K562 (cell line): ENCODE data around the gene ORAI2. TPM values are rescaled to one million over a fixed set of nuclear protein-coding genes. Genes with fewer than 3 reads are reported as not detected.

Source experiments
- CC2D1A ChIP-seq: fragments of 450-650 bp; IDR thresholded peaks from 2 replicates; pipeline ENCODE4 v1.6.1; 2017; ENCODE audit warnings: mild to moderate bottlenecking
- CEBPG ChIP-seq, 3 experiments: fragments of 200-800 bp in 1 of 3; sonication (Bioruptor generic) in 1 of 3; sonication (generic) in 1 of 3; formaldehyde crosslinking in 1 of 3; IDR thresholded peaks in 2 of 3; conservative IDR thresholded peaks in 1 of 3; 2 replicates each; pipeline versions ENCODE4 v1.6.1 to v1.8.0; 2016 to 2022; ENCODE audit warnings: missing compliant biosample characterization in 2 of 3, missing genetic modification characterization in 2 of 3, mild to moderate bottlenecking in 1 of 3, missing genetic modification reagents in 1 of 3
- CTBP1 ChIP-seq: fragments of 450-650 bp; IDR thresholded peaks from 2 replicates; pipeline ENCODE4 v1.6.1; 2016; ENCODE audit warnings: borderline replicate concordance
- GATAD2A ChIP-seq: fragments of 450-650 bp; IDR thresholded peaks from 2 replicates; pipeline ENCODE4 v1.6.1; 2017
- HCFC1 ChIP-seq: IDR thresholded peaks from 2 replicates; pipeline ENCODE4 v1.6.1; 2012; ENCODE audit warnings: low read depth, low read length, improper control_type of control experiment
- KAT7 ChIP-seq: sonication (generic); formaldehyde crosslinking; IDR thresholded peaks from 2 replicates; pipeline ENCODE4 v1.8.0; 2022; ENCODE audit warnings: missing genetic modification reagents, mild to moderate bottlenecking, borderline replicate concordance
- MEF2A ChIP-seq: IDR thresholded peaks from 2 replicates; pipeline ENCODE4 v1.6.1; 2011; ENCODE audit warnings: low read depth, mild to moderate bottlenecking, low read length, moderate library complexity; ENCODE audit not compliant: control insufficient read depth
- NRF1 ChIP-seq, 2 experiments: fragments of 450-650 bp; IDR thresholded peaks in 1 of 2; conservative IDR thresholded peaks in 1 of 2; 2 replicates each; pipeline ENCODE4 v1.6.1; 2014; ENCODE audit warnings: mild to moderate bottlenecking in 2 of 2
- RAD21 ChIP-seq, 2 experiments: fragments of 250-450 bp in 1 of 2; fragments of 450-650 bp in 1 of 2; sonication (Bioruptor Pico) in 1 of 2; formaldehyde crosslinking in 1 of 2; IDR thresholded peaks in 1 of 2; conservative IDR thresholded peaks in 1 of 2; 2 replicates each; pipeline versions ENCODE4 v1.4.0 to v1.8.0; 2020 to 2022; ENCODE audit warnings: mild to moderate bottlenecking in 2 of 2, moderate library complexity in 1 of 2
- RB1 ChIP-seq: fragments of 450-650 bp; IDR thresholded peaks from 2 replicates; pipeline ENCODE4 v1.6.1; 2017; ENCODE audit warnings: low read depth, mild to moderate bottlenecking
- RBM25 ChIP-seq: fragments of 200-400 bp; formaldehyde crosslinking; IDR thresholded peaks from 2 replicates; pipeline ENCODE4 v1.6.1; 2018; ENCODE audit warnings: low read length, low read depth, moderate library complexity; ENCODE audit not compliant: severe bottlenecking
- SIRT6 ChIP-seq: IDR thresholded peaks from one replicate; pipeline ENCODE4 v1.6.1; 2012; ENCODE audit warnings: low read depth, mild to moderate bottlenecking, control low read depth, inconsistent platforms, low read length, moderate library complexity
- SP1 ChIP-seq: sonication (generic); formaldehyde crosslinking; IDR thresholded peaks from 2 replicates; pipeline ENCODE4 v1.8.1; 2022; ENCODE audit warnings: mild to moderate bottlenecking, missing genetic modification reagents
- SPI1 ChIP-seq: IDR thresholded peaks from 2 replicates; pipeline ENCODE4 v1.6.1; 2011; ENCODE audit warnings: low read depth, low read length, control low read depth, borderline replicate concordance
- TBP ChIP-seq: optimal IDR thresholded peaks from 2 replicates; pipeline ENCODE3; 2011; ENCODE audit warnings: low read depth, low read length, improper control_type of control experiment
- XRCC5 ChIP-seq: fragments of 200-400 bp; formaldehyde crosslinking; IDR thresholded peaks from 2 replicates; pipeline ENCODE4 v1.6.1; 2017; ENCODE audit warnings: low read depth, mild to moderate bottlenecking, low read length
- ZNF212 ChIP-seq: fragments of 450-650 bp; formaldehyde crosslinking; IDR thresholded peaks from 2 replicates; pipeline ENCODE4 v1.4.0; 2020; ENCODE audit warnings: mild to moderate bottlenecking
- ZNF41 ChIP-seq: fragments of 250-450 bp; sonication (Bioruptor Pico); conservative IDR thresholded peaks from 2 replicates; pipeline ENCODE4 v1.4.0; 2020; ENCODE audit warnings: mild to moderate bottlenecking
- ZNF431 ChIP-seq: sonication (generic); formaldehyde crosslinking; IDR thresholded peaks from 2 replicates; pipeline ENCODE4 v1.8.0; 2022; ENCODE audit warnings: mild to moderate bottlenecking, missing genetic modification reagents
- ZNF436 ChIP-seq: fragments of 250-450, 450-650 bp; sonication (Bioruptor Pico); formaldehyde crosslinking; IDR thresholded peaks from 2 replicates; pipeline ENCODE4 v1.7.0; 2020; ENCODE audit warnings: mild to moderate bottlenecking
- ZNF785 ChIP-seq: fragments of 250-450 bp; sonication (Bioruptor Pico); IDR thresholded peaks from 2 replicates; pipeline ENCODE4 v1.4.0; 2020; ENCODE audit warnings: mild to moderate bottlenecking
- ZNF830 ChIP-seq: fragments of 250-450 bp; sonication (Bioruptor Pico); IDR thresholded peaks from 2 replicates; pipeline ENCODE4 v1.5.0; 2021; ENCODE audit warnings: mild to moderate bottlenecking
- polyA plus RNA-seq, 8 experiments: library from polyadenylated mRNA; depleted of rRNA in 4 of 8; stranded (reverse) in 5 of 8; unstranded in 3 of 8; fragments of >200 nt; fragmentation: Nextera tagmentation in 2 of 8; fragmentation: Illumina TruSeq in 1 of 8; extraction: Ambion mirVana in 2 of 8; extraction: Trizol in 1 of 8; gene quantifications; 2 replicates each; pipeline versions ENCODE4 v1.2.1 to v1.2.3, GENCODE V29; 2011 to 2014; ENCODE audit warnings: inconsistent platforms in 1 of 8, missing spikeins in 1 of 8
- total RNA-seq, 7 experiments: library from RNA; depleted of rRNA in 6 of 7; stranded (reverse); fragments of >200 nt in 6 of 7; fragmentation: Illumina TruSeq in 2 of 7; extraction: Trizol in 2 of 7; gene quantifications; 2 replicates each; pipeline versions ENCODE4 v1.2.1 to v1.2.3, GENCODE V29; 2011 to 2021; ENCODE audit warnings: low replicate concordance in 1 of 7
- TF ChIP-seq, protein P1 (sequence below): fragments of 450-650 bp; formaldehyde crosslinking; IDR thresholded peaks from 2 replicates; pipeline ENCODE4 v1.4.0; 2020; ENCODE audit warnings: mild to moderate bottlenecking, moderate library complexity
- TF ChIP-seq, protein P2 (sequence below), 3 experiments: IDR thresholded peaks in 2 of 3; conservative IDR thresholded peaks in 1 of 3; 2 replicates each; pipeline ENCODE4 v1.5.1; 2011 to 2012; ENCODE audit warnings: low read length in 3 of 3, mild to moderate bottlenecking in 3 of 3, control low read depth in 2 of 3, improper control_type of control experiment in 1 of 3, inconsistent platforms in 1 of 3, low read depth in 1 of 3, mixed read lengths in 1 of 3, moderate library complexity in 1 of 3; ENCODE audit not compliant: insufficient read depth in 2 of 3
- TF ChIP-seq, protein P3 (sequence below): fragments of 250-450 bp; sonication (Bioruptor Pico); IDR thresholded peaks from 2 replicates; pipeline ENCODE4 v1.5.0; 2021

ORAI2 gene
- total and polyA plus RNA-seq, 9 of the 15 experiments (the other 6 are each of a cell fraction or from before 2014, with no cell fraction given), result 1.1 to 27.7 (median 9.2) TPM

DNA sequence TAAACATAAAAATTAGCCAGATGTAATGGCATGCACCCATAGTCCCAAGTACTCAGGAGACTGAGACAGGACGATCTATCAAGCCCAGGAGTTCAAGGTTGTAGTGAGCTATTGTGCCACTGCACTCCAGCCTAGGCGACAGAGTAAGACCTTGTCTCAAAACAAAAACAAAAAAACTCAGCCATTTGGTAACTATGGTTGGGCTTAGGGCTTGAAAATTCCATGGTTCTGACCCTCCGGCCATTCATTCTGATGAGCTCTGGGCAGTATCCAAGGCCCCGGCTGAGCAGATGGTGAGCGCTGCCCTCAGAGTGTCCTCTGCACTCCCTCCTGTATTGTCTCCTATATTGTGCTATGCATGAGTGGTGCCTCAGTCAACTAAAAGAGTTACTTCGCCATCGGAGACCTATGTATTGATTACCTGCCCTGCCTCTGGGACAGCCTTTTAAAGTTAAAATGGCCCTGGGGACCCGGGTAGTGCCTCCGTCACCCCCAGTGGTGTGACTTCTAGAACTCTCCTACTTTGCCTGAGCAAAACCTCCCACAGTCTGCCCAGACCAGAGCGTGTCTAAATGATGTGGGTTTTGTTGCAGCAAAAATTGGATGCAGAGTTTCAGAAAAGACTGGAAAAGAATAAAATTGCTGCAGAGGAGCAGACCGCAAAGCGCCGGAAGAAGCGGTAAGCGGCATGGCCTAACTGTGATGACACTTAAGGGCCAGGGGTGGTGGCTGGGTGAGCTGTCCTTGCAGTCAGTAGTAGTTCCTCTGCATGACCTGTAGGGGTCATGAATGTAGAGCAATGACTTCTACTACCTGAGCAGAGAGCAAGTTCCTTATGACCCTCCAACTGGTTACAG, 29.1 kb upstream of the ORAI2 start (continued):
- peak; percentile 22; the same call in 1 of the 2 replicates for TF ChIP-seq HCFC1
- no peak for TF ChIP-seq SP1 (CRISPR knock-in tag)
- TF ChIP-seq ZNF436, result no peak
- no peak for TF ChIP-seq SIRT6
- TF ChIP-seq CTBP1, result no peak
- no peak for TF ChIP-seq ZNF785 (CRISPR knock-in tag)
- peak; percentile 67 to 75 for TF ChIP-seq RAD21 (CRISPR knock-in tag; conservative IDR thresholded peaks at IDR 0.05 in 1 of 2, IDR thresholded peaks at IDR 0.05 in 1 of 2)
- TF ChIP-seq CEBPG (CRISPR knock-in tag; IDR thresholded peaks at IDR 0.05), result peak; percentile 45; the same call in 1 of the 2 replicates
- no peak for TF ChIP-seq CEBPG (tag; conservative IDR thresholded peaks at IDR 0.05 in 1 of 2, IDR thresholded peaks at IDR 0.05 in 1 of 2)
- TF ChIP-seq RB1, result no peak; the same call in 1 of the 2 replicates
- no peak for TF ChIP-seq ZNF431 (CRISPR knock-in tag)
- TF ChIP-seq ZNF212, result no peak
- no peak for TF ChIP-seq TBP
- no peak for TF ChIP-seq KAT7 (CRISPR knock-in tag)
- no peak for TF ChIP-seq RBM25
- TF ChIP-seq NRF1 (conservative IDR thresholded peaks at IDR 0.05 in 1 of 2, IDR thresholded peaks at IDR 0.05 in 1 of 2), result no peak
- no peak for TF ChIP-seq ZNF830 (CRISPR knock-in tag)
- TF ChIP-seq XRCC5, result peak; percentile 34; the same call in 1 of the 2 replicates
- TF ChIP-seq, protein P1, sequence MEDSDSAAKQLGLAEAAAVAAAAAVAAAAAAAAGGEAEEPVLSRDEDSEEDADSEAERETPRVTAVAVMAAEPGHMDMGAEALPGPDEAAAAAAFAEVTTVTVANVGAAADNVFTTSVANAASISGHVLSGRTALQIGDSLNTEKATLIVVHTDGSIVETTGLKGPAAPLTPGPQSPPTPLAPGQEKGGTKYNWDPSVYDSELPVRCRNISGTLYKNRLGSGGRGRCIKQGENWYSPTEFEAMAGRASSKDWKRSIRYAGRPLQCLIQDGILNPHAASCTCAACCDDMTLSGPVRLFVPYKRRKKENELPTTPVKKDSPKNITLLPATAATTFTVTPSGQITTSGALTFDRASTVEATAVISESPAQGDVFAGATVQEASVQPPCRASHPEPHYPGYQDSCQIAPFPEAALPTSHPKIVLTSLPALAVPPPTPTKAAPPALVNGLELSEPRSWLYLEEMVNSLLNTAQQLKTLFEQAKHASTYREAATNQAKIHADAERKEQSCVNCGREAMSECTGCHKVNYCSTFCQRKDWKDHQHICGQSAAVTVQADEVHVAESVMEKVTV (CRISPR knock-in tag), result peak; percentile 53; the same call in 1 of the 2 replicates
- TF ChIP-seq CC2D1A, result peak; percentile 48; the same call in 1 of the 2 replicates
- TF ChIP-seq ZNF41, result no peak
- TF ChIP-seq, protein P2, sequence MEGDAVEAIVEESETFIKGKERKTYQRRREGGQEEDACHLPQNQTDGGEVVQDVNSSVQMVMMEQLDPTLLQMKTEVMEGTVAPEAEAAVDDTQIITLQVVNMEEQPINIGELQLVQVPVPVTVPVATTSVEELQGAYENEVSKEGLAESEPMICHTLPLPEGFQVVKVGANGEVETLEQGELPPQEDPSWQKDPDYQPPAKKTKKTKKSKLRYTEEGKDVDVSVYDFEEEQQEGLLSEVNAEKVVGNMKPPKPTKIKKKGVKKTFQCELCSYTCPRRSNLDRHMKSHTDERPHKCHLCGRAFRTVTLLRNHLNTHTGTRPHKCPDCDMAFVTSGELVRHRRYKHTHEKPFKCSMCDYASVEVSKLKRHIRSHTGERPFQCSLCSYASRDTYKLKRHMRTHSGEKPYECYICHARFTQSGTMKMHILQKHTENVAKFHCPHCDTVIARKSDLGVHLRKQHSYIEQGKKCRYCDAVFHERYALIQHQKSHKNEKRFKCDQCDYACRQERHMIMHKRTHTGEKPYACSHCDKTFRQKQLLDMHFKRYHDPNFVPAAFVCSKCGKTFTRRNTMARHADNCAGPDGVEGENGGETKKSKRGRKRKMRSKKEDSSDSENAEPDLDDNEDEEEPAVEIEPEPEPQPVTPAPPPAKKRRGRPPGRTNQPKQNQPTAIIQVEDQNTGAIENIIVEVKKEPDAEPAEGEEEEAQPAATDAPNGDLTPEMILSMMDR (IDR thresholded peaks at IDR 0.05 in 2 of 3, conservative IDR thresholded peaks at IDR 0.05 in 1 of 3; ENCODE audit: insufficient read depth in 2 of 3, low read depth in 1 of 3, low read length in 3 of 3), result peak; percentile 82 to 89 (median 88)
- no peak for TF ChIP-seq MEF2A
- TF ChIP-seq, protein P3, sequence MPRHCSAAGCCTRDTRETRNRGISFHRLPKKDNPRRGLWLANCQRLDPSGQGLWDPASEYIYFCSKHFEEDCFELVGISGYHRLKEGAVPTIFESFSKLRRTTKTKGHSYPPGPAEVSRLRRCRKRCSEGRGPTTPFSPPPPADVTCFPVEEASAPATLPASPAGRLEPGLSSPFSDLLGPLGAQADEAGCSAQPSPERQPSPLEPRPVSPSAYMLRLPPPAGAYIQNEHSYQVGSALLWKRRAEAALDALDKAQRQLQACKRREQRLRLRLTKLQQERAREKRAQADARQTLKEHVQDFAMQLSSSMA (CRISPR knock-in tag), result no peak
- peak; percentile 35; the same call in 1 of the 2 replicates for TF ChIP-seq SPI1
- no peak for TF ChIP-seq GATAD2A
